Measurements from ENCODE around the gene SLC9C2.

- no peak for TF ChIP-seq CTCF (IDR thresholded peaks at IDR 0.05; ENCODE audit: low read length)
- TF ChIP-seq EZH2 (optimal IDR thresholded peaks at IDR 0.05; ENCODE audit: low read depth, low read length) = no peak
Measured at GRCh38 chr1:173572201-173572873, 30.5 kb downstream of the SLC9C2 start.

Measured in MM.1S (cell line).